Panc1 (cell line): ENCODE results near the gene ASPSCR1. TPM values are rescaled to one million over a fixed set of nuclear protein-coding genes. Genes with fewer than 3 reads are reported as not detected.

ENCODE experiments used
- ATAC-seq: fragments of 200-7000 bp; cut with Tn5 transposase; 2 replicates; pipeline ENCODE4 v1.9.1; 2020; ENCODE audit warnings: mild to moderate bottlenecking, moderate library complexity
- BruUV-seq: library from RNA; stranded (reverse); fragments of 400-500 nt; replicated peaks from 2 replicates; lab custom pipeline; 2021; lab: Mats Ljungman, UMichigan
- CTCF ChIA-PET: fragments of 300-600 bp; sonication (Branson Sonifier 250); formaldehyde crosslinking; loops from one replicate; lab custom pipeline; 2022; ENCODE audit warnings: antibody characterized with exemption; lab: Charles Lee
- POLR2A ChIA-PET: fragments of 300-600 bp; sonication (Branson Sonifier 250); formaldehyde crosslinking; loops from one replicate; lab custom pipeline; 2022; ENCODE audit warnings: antibody characterized with exemption; lab: Charles Lee
- DNase-seq: peaks from one replicate; pipeline ENCODE4 v3.0.0-alpha.2; 2010; ENCODE audit warnings: low read depth, low spot score
- H3K27ac ChIP-seq: 2 replicates; pipeline ENCODE4 v1.5.1; 2011; ENCODE audit warnings: mild to moderate bottlenecking, low read length, inconsistent platforms
- H3K27me3 ChIP-seq: fragments of 200-500 bp; sonication (Bioruptor generic); 2 replicates; pipeline ENCODE4 v1.6.0; 2014; ENCODE audit warnings: low read length, inconsistent platforms; ENCODE audit not compliant: control insufficient read depth, insufficient read depth
- H3K36me3 ChIP-seq: fragments of 200-500 bp; sonication (Bioruptor generic); 2 replicates; pipeline ENCODE4 v1.5.1; 2014; ENCODE audit warnings: inconsistent platforms, mild to moderate bottlenecking, low read length, moderate library complexity; ENCODE audit not compliant: control insufficient read depth, insufficient read depth
- H3K4me1 ChIP-seq: 2 replicates; pipeline ENCODE4 v1.5.1; 2011; ENCODE audit warnings: inconsistent platforms, mild to moderate bottlenecking, low read length, moderate library complexity; ENCODE audit not compliant: control insufficient read depth, insufficient read depth
- H3K4me3 ChIP-seq, 2 experiments: 2 replicates each; pipeline ENCODE4 v1.5.1; 2011 to 2012; ENCODE audit warnings: low read depth in 2 of 2, low read length in 2 of 2, mild to moderate bottlenecking in 2 of 2, inconsistent platforms in 1 of 2, moderate library complexity in 1 of 2
- H3K9me3 ChIP-seq: fragments of 200-500 bp; sonication (Bioruptor generic); 2 replicates; pipeline ENCODE4 v1.5.1; 2014; ENCODE audit warnings: low read depth, mild to moderate bottlenecking, inconsistent platforms, low read length, moderate library complexity; ENCODE audit not compliant: control insufficient read depth, insufficient read depth
- POLR2AphosphoS5 ChIP-seq: IDR thresholded peaks from 2 replicates; pipeline ENCODE4 v1.6.1; 2012; ENCODE audit warnings: mild to moderate bottlenecking, low read depth, low read length, moderate library complexity
- SIN3A ChIP-seq: IDR thresholded peaks from 2 replicates; pipeline ENCODE4 v1.6.1; 2012; ENCODE audit warnings: low read depth, mild to moderate bottlenecking, low read length, moderate library complexity, borderline replicate concordance; ENCODE audit not compliant: insufficient read depth
- TCF7L2 ChIP-seq: IDR thresholded peaks from 2 replicates; pipeline ENCODE4 v1.6.1; 2011; ENCODE audit warnings: mild to moderate bottlenecking, low read depth, low read length, inconsistent platforms
- in situ Hi-C: cut with HindIII; loops from 2 replicates; pipeline ENCODE4 v1.10.0; 2016; ENCODE audit warnings: low sequenced_read_pairs, low pct_unique_long_range_greater_than_20kb
- intact Hi-C: fragments of 100-400 bp; cut with micrococcal nuclease; formaldehyde crosslinking; loops from one replicate; pipeline ENCODE4 v1.10.0; 2022; ENCODE audit not compliant: unreplicated experiment
- total RNA-seq: library from RNA; stranded (reverse); gene quantifications from one replicate; pipeline ENCODE4 v1.2.1, GENCODE V29; 2021; ENCODE audit not compliant: unreplicated experiment
- TF ChIP-seq, protein P1 (sequence below), 2 experiments: IDR thresholded peaks; 2 replicates each; pipeline ENCODE4 v1.6.1; 2011 to 2012; ENCODE audit warnings: low read depth in 2 of 2, control low read depth in 1 of 2, low read length in 1 of 2, mild to moderate bottlenecking in 1 of 2, moderate library complexity in 1 of 2; ENCODE audit not compliant: insufficient read depth in 1 of 2
- TF ChIP-seq, protein P2 (sequence below): fragments of 450-650 bp; IDR thresholded peaks from 2 replicates; pipeline ENCODE4 v1.5.1; 2017; ENCODE audit warnings: mild to moderate bottlenecking

ASPSCR1 gene
- total RNA-seq, 1 experiment from 2014 or later, result 64.7 TPM

DNA sequence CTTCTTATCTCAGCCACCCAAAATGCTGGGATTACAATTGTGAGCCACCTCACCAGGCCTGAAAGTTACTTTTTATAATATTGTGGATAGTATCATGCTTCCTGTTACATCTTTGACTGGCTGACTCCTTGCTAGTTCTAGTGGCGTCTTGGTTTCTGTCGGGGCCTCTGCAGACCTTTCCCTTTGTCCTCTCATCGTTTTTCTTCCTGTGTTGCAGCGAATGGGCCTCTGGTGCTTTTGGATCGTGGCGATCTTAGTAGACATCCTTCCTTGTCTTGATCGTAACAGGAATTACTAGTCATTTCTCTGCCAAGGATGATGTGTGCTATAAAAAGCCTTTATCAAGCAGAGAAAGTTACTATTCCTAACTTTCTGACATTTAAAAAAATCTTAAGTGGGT is 20.8 kb downstream of the ASPSCR1 start:
- H3K36me3 ChIP-seq, result no peaks in the 10 kb centered on the region
- no peak overlapping the region for H3K27ac ChIP-seq
- ATAC-seq (no peak), DNase-seq (no peak)
- no peaks in the 10 kb centered on the region for H3K9me3 ChIP-seq
- in situ Hi-C loops, result no loop called here
- TF ChIP-seq POLR2AphosphoS5, result no peak
- no peak for TF ChIP-seq SIN3A
- TF ChIP-seq, protein P1, sequence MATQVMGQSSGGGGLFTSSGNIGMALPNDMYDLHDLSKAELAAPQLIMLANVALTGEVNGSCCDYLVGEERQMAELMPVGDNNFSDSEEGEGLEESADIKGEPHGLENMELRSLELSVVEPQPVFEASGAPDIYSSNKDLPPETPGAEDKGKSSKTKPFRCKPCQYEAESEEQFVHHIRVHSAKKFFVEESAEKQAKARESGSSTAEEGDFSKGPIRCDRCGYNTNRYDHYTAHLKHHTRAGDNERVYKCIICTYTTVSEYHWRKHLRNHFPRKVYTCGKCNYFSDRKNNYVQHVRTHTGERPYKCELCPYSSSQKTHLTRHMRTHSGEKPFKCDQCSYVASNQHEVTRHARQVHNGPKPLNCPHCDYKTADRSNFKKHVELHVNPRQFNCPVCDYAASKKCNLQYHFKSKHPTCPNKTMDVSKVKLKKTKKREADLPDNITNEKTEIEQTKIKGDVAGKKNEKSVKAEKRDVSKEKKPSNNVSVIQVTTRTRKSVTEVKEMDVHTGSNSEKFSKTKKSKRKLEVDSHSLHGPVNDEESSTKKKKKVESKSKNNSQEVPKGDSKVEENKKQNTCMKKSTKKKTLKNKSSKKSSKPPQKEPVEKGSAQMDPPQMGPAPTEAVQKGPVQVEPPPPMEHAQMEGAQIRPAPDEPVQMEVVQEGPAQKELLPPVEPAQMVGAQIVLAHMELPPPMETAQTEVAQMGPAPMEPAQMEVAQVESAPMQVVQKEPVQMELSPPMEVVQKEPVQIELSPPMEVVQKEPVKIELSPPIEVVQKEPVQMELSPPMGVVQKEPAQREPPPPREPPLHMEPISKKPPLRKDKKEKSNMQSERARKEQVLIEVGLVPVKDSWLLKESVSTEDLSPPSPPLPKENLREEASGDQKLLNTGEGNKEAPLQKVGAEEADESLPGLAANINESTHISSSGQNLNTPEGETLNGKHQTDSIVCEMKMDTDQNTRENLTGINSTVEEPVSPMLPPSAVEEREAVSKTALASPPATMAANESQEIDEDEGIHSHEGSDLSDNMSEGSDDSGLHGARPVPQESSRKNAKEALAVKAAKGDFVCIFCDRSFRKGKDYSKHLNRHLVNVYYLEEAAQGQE (IDR thresholded peaks at IDR 0.05; ENCODE audit: insufficient read depth in 1 of 2, low read depth in 2 of 2, low read length in 1 of 2), result no peak
- TF ChIP-seq, protein P2, sequence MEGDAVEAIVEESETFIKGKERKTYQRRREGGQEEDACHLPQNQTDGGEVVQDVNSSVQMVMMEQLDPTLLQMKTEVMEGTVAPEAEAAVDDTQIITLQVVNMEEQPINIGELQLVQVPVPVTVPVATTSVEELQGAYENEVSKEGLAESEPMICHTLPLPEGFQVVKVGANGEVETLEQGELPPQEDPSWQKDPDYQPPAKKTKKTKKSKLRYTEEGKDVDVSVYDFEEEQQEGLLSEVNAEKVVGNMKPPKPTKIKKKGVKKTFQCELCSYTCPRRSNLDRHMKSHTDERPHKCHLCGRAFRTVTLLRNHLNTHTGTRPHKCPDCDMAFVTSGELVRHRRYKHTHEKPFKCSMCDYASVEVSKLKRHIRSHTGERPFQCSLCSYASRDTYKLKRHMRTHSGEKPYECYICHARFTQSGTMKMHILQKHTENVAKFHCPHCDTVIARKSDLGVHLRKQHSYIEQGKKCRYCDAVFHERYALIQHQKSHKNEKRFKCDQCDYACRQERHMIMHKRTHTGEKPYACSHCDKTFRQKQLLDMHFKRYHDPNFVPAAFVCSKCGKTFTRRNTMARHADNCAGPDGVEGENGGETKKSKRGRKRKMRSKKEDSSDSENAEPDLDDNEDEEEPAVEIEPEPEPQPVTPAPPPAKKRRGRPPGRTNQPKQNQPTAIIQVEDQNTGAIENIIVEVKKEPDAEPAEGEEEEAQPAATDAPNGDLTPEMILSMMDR, result no peak
- no peak for TF ChIP-seq TCF7L2
- no TSS peak for BruUV-seq
- intact Hi-C loops, result no loop called here
- ChIA-PET CTCF (no interaction called here), POLR2A (no interaction called here)
- peaks cover 8% of the 10 kb centered on the region for H3K4me1 ChIP-seq
- no peak overlapping the region for H3K4me3 ChIP-seq
- no peaks in the 10 kb centered on the region for H3K27me3 ChIP-seq

DNA sequence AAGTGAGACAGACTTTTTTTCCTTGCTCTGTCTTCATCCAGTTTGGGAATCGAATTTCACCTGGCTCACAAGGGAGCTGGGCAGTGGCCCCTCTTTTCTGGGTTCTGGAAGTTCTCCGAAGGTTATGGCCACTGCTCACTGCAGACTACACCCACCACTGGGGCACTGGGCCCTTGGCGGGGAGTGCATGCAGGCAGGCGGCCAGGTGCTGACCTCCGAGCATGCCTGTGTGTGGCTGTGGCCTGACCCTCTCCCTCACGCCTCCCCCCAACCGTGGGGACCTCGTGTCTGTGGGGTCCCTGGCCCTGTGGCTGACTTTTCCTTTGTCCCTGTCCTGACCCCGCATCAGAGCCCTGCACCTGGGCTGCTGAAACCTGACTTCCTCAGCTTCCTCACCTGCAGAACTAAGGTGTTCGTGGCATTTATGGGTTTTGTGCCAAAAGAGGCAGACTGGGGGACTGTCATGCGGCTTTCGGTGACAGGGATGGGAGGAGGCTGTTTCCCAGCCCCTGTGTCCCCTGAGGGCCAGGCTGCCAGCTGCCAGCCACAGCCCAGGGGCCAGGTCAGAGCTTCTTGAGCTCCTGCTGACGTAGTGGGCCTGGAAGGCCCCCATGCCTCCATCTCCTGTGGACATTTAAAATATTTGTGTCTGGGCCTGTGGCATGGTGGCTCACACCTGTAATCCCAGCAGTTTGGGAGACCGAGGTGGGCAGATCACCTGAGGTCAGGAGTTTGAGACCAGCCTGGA is 21.4 kb downstream of the ASPSCR1 start:
- no peaks in the 10 kb centered on the region for H3K9me3 ChIP-seq
- TF ChIP-seq, protein P1 (IDR thresholded peaks at IDR 0.05; ENCODE audit: insufficient read depth in 1 of 2, low read depth in 2 of 2, low read length in 1 of 2), result no peak
- TF ChIP-seq POLR2AphosphoS5, result no peak
- TF ChIP-seq SIN3A, result no peak
- TF ChIP-seq, protein P2, result no peak
- TF ChIP-seq TCF7L2, result no peak
- no peak overlapping the region for H3K4me3 ChIP-seq
- no peaks in the 10 kb centered on the region for H3K27me3 ChIP-seq
- ATAC-seq (no peak), DNase-seq (no peak)
- H3K27ac ChIP-seq, result no peak overlapping the region
- intact Hi-C loops, result no loop called here
- BruUV-seq, result TSS peak; percentile 49
- in situ Hi-C loops, result no loop called here
- H3K36me3 ChIP-seq, result no peaks in the 10 kb centered on the region
- ChIA-PET CTCF (interaction anchor here (0.7 kb wide), 1 partner anchor 1761 kb away, joined by 5 read pairs; no protein-coding TSS in a partner anchor), POLR2A (no interaction called here)
- peaks cover 15% of the 10 kb centered on the region for H3K4me1 ChIP-seq
